Astrocyte (in vitro differentiated cells and primary cell): ENCODE measurements around the gene IL12RB2. TPM values are rescaled to one million over a fixed set of nuclear protein-coding genes. Genes with fewer than 3 reads are reported as not detected.

Experiments
- DNase-seq: peaks from one replicate; pipeline ENCODE4 v3.0.0-alpha.2; 2010; ENCODE audit warnings: low read depth
- FAIRE-seq: peaks from 2 replicates; lab custom pipeline; 2011; peaks lifted over from hg19 to GRCh38; lab: Jason Lieb, UNC
- H2AFZ ChIP-seq: 2 replicates; pipeline ENCODE4 v1.6.0; 2012; ENCODE audit warnings: low read depth, low read length, inconsistent platforms
- H3K27ac ChIP-seq: 2 replicates; pipeline ENCODE4 v1.5.1; 2011; ENCODE audit warnings: low read depth, low read length, inconsistent platforms
- H3K27me3 ChIP-seq: 2 replicates; pipeline ENCODE4 v1.6.0; 2011; ENCODE audit warnings: low read length, inconsistent platforms; ENCODE audit not compliant: insufficient read depth
- H3K36me3 ChIP-seq: 2 replicates; pipeline ENCODE4 v1.5.1; 2011; ENCODE audit warnings: low read length, inconsistent platforms; ENCODE audit not compliant: insufficient read depth
- H3K4me1 ChIP-seq: 2 replicates; pipeline ENCODE4 v1.5.1; 2011; ENCODE audit warnings: low read length, inconsistent platforms; ENCODE audit not compliant: insufficient read depth
- H3K4me2 ChIP-seq: 2 replicates; pipeline ENCODE4 v1.6.0; 2012; ENCODE audit warnings: low read length, inconsistent platforms
- H3K4me3 ChIP-seq: 2 replicates; pipeline ENCODE4 v1.5.1; 2011; ENCODE audit warnings: low read depth, mild to moderate bottlenecking, low read length, inconsistent platforms; ENCODE audit not compliant: insufficient read depth
- H3K79me2 ChIP-seq: 2 replicates; pipeline ENCODE4 v1.6.0; 2012; ENCODE audit warnings: mild to moderate bottlenecking, low read length, inconsistent platforms; ENCODE audit not compliant: insufficient read depth
- H3K9ac ChIP-seq: 2 replicates; pipeline ENCODE4 v1.6.0; 2012; ENCODE audit warnings: mild to moderate bottlenecking, low read length, inconsistent platforms
- H3K9me3 ChIP-seq: 2 replicates; pipeline ENCODE4 v1.5.1; 2012; ENCODE audit warnings: low read depth, mild to moderate bottlenecking, low read length, inconsistent platforms; ENCODE audit not compliant: insufficient read depth
- H4K20me1 ChIP-seq: 2 replicates; pipeline ENCODE4 v1.6.0; 2012; ENCODE audit warnings: low read length, inconsistent platforms; ENCODE audit not compliant: insufficient read depth
- H3K27ac Mint-ChIP-seq: one replicate; pipeline ENCODE4 v1.8.0; 2021; ENCODE audit warnings: mild to moderate bottlenecking, mixed read lengths; ENCODE audit not compliant: unreplicated experiment
- H3K27me3 Mint-ChIP-seq: one replicate; pipeline ENCODE4 v1.8.0; 2021; ENCODE audit warnings: low read depth, mixed read lengths; ENCODE audit not compliant: unreplicated experiment
- H3K36me3 Mint-ChIP-seq: one replicate; pipeline ENCODE4 v1.8.0; 2021; ENCODE audit warnings: low read depth, mixed read lengths; ENCODE audit not compliant: unreplicated experiment
- H3K4me1 Mint-ChIP-seq: one replicate; pipeline ENCODE4 v1.8.0; 2021; ENCODE audit warnings: low read depth, mixed read lengths; ENCODE audit not compliant: unreplicated experiment
- H3K4me3 Mint-ChIP-seq: one replicate; pipeline ENCODE4 v1.8.0; 2021; ENCODE audit warnings: mild to moderate bottlenecking, moderate library complexity, mixed read lengths; ENCODE audit not compliant: unreplicated experiment
- H3K9me3 Mint-ChIP-seq: one replicate; pipeline ENCODE4 v1.8.0; 2021; ENCODE audit warnings: mild to moderate bottlenecking, mixed read lengths; ENCODE audit not compliant: unreplicated experiment
- CTCF ChIP-seq: IDR thresholded peaks from 2 replicates; pipeline ENCODE4 v1.5.1; 2011; ENCODE audit warnings: low read depth, mild to moderate bottlenecking, inconsistent platforms, low read length, moderate library complexity; ENCODE audit not compliant: insufficient read depth
- EZH2 ChIP-seq: IDR thresholded peaks from 2 replicates; pipeline ENCODE4 v1.6.1; 2012; ENCODE audit warnings: mild to moderate bottlenecking, low read length, inconsistent platforms; ENCODE audit not compliant: insufficient read depth
- total RNA-seq: library from RNA; stranded (reverse); gene quantifications from 2 replicates; pipeline ENCODE4 v1.2.1, GENCODE V29; 2021

IL12RB2 gene
- total RNA-seq, 1 donor from 2014 or later: 0.11 TPM

GRCh38 chr1:67299296-67299695 lies 8.4 kb upstream of the IL12RB2 start:
- DNase-seq: no peak
- Histone ChIP-seq H3K27me3 (no peaks in the 10 kb centered on the region), H3K4me2 (no peak overlapping the region), H3K9ac (no peak overlapping the region), H4K20me1 (no peaks in the 10 kb centered on the region), H3K4me3 (no peak overlapping the region), H3K27ac (no peak overlapping the region), H3K9me3 (no peaks in the 10 kb centered on the region), H3K79me2 (no peaks in the 10 kb centered on the region), H3K4me1 (no peaks in the 10 kb centered on the region), H3K36me3 (no peaks in the 10 kb centered on the region), H2AFZ (no peak overlapping the region)
- no peaks in the 10 kb centered on the region for H3K4me1 Mint-ChIP-seq
- H3K27ac Mint-ChIP-seq: no peak overlapping the region
- H3K27me3 Mint-ChIP-seq: no peaks in the 10 kb centered on the region
- TF ChIP-seq EZH2: no peak
- no peaks in the 10 kb centered on the region for H3K36me3 Mint-ChIP-seq
- H3K4me3 Mint-ChIP-seq: no peak overlapping the region
- no peak for FAIRE-seq
- no peaks in the 10 kb centered on the region for H3K9me3 Mint-ChIP-seq

DNA sequence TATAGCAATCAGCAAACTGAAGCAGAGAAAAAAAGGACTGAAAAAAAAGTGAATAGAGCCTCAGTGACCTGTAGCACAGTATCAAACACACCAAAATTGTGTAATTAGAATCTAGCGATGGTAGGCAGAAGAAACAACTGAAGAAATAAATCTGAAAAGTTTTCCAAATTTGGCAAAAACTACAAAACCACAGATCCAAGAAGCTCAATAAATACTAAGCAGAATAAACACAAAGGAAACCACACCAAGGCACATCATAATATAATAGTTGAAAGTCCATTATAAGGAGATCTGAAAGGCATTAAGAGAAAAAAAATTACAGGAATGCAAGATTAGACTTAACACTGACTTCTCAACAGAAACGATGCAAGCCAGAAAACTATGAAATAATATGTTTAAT lies 7.1 kb upstream of the IL12RB2 start:
- Histone ChIP-seq H3K36me3 (no peaks in the 10 kb centered on the region), H3K9me3 (no peaks in the 10 kb centered on the region), H3K9ac (no peak overlapping the region), H3K27me3 (no peaks in the 10 kb centered on the region), H2AFZ (no peak overlapping the region), H3K4me1 (no peaks in the 10 kb centered on the region), H3K27ac (no peak overlapping the region), H3K4me3 (no peak overlapping the region), H4K20me1 (no peaks in the 10 kb centered on the region), H3K79me2 (no peaks in the 10 kb centered on the region), H3K4me2 (no peak overlapping the region)
- Mint-ChIP-seq H3K9me3 (no peaks in the 10 kb centered on the region), H3K4me1 (no peaks in the 10 kb centered on the region), H3K4me3 (no peak overlapping the region), H3K27me3 (peaks cover 3% of the 10 kb centered on the region), H3K36me3 (no peaks in the 10 kb centered on the region), H3K27ac (no peak overlapping the region)
- DNase-seq (no peak), FAIRE-seq (no peak)
- TF ChIP-seq CTCF: no peak
- TF ChIP-seq EZH2: no peak

- no peak overlapping the region for H3K4me3 Mint-ChIP-seq
- no peaks in the 10 kb centered on the region for H3K79me2 ChIP-seq
- no peak overlapping the region for H3K27ac Mint-ChIP-seq
- DNase-seq: no peak
- H3K4me3 ChIP-seq: no peak overlapping the region
- H3K4me1 Mint-ChIP-seq: no peaks in the 10 kb centered on the region
- H3K9ac ChIP-seq: no peak overlapping the region
- H4K20me1 ChIP-seq: no peaks in the 10 kb centered on the region
- no peaks in the 10 kb centered on the region for H3K36me3 Mint-ChIP-seq
- H3K27ac ChIP-seq: no peak overlapping the region
- TF ChIP-seq CTCF: no peak
- no peak for TF ChIP-seq EZH2
- FAIRE-seq: no peak
- peaks cover 2% of the 10 kb centered on the region for H3K9me3 Mint-ChIP-seq
- no peaks in the 10 kb centered on the region for H3K4me1 ChIP-seq
- H3K36me3 ChIP-seq: no peaks in the 10 kb centered on the region
- H3K4me2 ChIP-seq: no peak overlapping the region
- H3K27me3 ChIP-seq: peaks cover 13% of the 10 kb centered on the region
- no peak overlapping the region for H2AFZ ChIP-seq
- peaks cover 17% of the 10 kb centered on the region for H3K27me3 Mint-ChIP-seq
- H3K9me3 ChIP-seq: no peaks in the 10 kb centered on the region
Measured at GRCh38 chr1:67304023-67304422, 3.6 kb upstream of the IL12RB2 start.
